K562 (cell line): ENCODE results near the gene CBLL2. TPM values are rescaled to one million over a fixed set of nuclear protein-coding genes. Genes with fewer than 3 reads are reported as not detected.

ENCODE experiments used
- ATAC-seq: fragments of 200-7000 bp; cut with Tn5 transposase; 3 replicates; pipeline ENCODE4 v1.9.1; 2020; ENCODE audit warnings: moderate library complexity
- BruUV-seq: library from RNA; stranded (reverse); fragments of 400-500 nt; replicated peaks from 2 replicates; lab custom pipeline; 2021; lab: Mats Ljungman, UMichigan
- CTCF ChIA-PET: fragments of 300-600 bp; formaldehyde crosslinking; extraction: SDS; loops from one replicate; lab custom pipeline; 2021; ENCODE audit warnings: low intra/inter-chr PET ratio; lab: Yijun Ruan, JAX
- POLR2A ChIA-PET: fragments of 300-600, 350-650 bp; sonication (Branson Sonifier 250); formaldehyde crosslinking; extraction: SDS; loops from one replicate; lab custom pipeline; 2021; ENCODE audit warnings: antibody characterized with exemption, inconsistent platforms; lab: Yijun Ruan, JAX
- DNase-seq, 4 experiments: peaks; one replicate each; pipeline versions ENCODE4 v3.0.0 to v3.0.0-alpha.2; 2011 to 2018; ENCODE audit warnings: low spot score in 3 of 4, mixed read lengths in 3 of 4; ENCODE audit errors: extremely low read depth in 1 of 4
- FAIRE-seq: peaks from 2 replicates; lab custom pipeline; 2011; peaks lifted over from hg19 to GRCh38; lab: Jason Lieb, UNC
- H2AFZ ChIP-seq: 2 replicates; pipeline ENCODE4 v1.6.0; 2011; ENCODE audit warnings: low read depth, low read length, control low read depth, inconsistent platforms
- H3K27ac ChIP-seq: fragments of 200-600 bp; 3 replicates; pipeline ENCODE4 v1.8.0; 2011; ENCODE audit warnings: low read depth, mild to moderate bottlenecking, control low read depth, inconsistent platforms, low read length, moderate library complexity, mixed read lengths; ENCODE audit errors: extremely low read depth
- H3K27me3 ChIP-seq, 2 experiments: fragments of 300-600 bp in 1 of 2; 2 replicates in 1 of 2; 3 replicates in 1 of 2; pipeline versions ENCODE4 v1.6.0 to v1.8.0; 2011; ENCODE audit warnings: inconsistent platforms in 2 of 2, low read length in 2 of 2, mild to moderate bottlenecking in 1 of 2, mixed read lengths in 1 of 2, moderate library complexity in 1 of 2; ENCODE audit not compliant: control insufficient read depth in 2 of 2, insufficient read depth in 2 of 2
- H3K36me3 ChIP-seq: fragments of 300-600 bp; 3 replicates; pipeline ENCODE4 v1.8.0; 2011; ENCODE audit warnings: mild to moderate bottlenecking, low read length, inconsistent platforms; ENCODE audit not compliant: control insufficient read depth, insufficient read depth
- H3K4me1 ChIP-seq, 2 experiments: fragments of 200-600 bp in 1 of 2; replicated peaks in 1 of 2; 2 replicates in 1 of 2; 3 replicates in 1 of 2; pipeline versions ENCODE4 v1.5.1 to v1.8.0; 2011; ENCODE audit warnings: inconsistent platforms in 2 of 2, low read length in 2 of 2, mild to moderate bottlenecking in 1 of 2, mixed read lengths in 1 of 2, moderate library complexity in 1 of 2; ENCODE audit not compliant: control insufficient read depth in 2 of 2, insufficient read depth in 2 of 2
- H3K4me2 ChIP-seq: 2 replicates; pipeline ENCODE4 v1.6.1; 2011; ENCODE audit warnings: low read length, control low read depth, inconsistent platforms, mixed read lengths; ENCODE audit not compliant: insufficient read depth
- H3K4me3 ChIP-seq: fragments of 200-600 bp; sonication (generic), shearing (Covaris generic); 2 replicates; pipeline ENCODE4 v1.5.1; 2016; ENCODE audit warnings: control low read depth, inconsistent platforms
- H3K79me2 ChIP-seq: fragments of 200-600 bp; 3 replicates; pipeline ENCODE4 v1.8.0; 2011; ENCODE audit warnings: low read length, inconsistent platforms; ENCODE audit not compliant: control insufficient read depth, insufficient read depth
- H3K9ac ChIP-seq, 2 experiments: 2 replicates each; pipeline versions ENCODE4 v1.6.0 to v1.6.1; 2011; ENCODE audit warnings: low read depth in 2 of 2, low read length in 2 of 2, control low read depth in 1 of 2, inconsistent platforms in 1 of 2, mild to moderate bottlenecking in 1 of 2, mixed read lengths in 1 of 2; ENCODE audit not compliant: insufficient read depth in 1 of 2
- H3K9me1 ChIP-seq: one replicate; pipeline ENCODE4 v1.6.0; 2011; ENCODE audit warnings: inconsistent platforms, mild to moderate bottlenecking, low read length, moderate library complexity; ENCODE audit not compliant: control insufficient read depth, insufficient read depth
- H3K9me3 ChIP-seq: replicated peaks from 2 replicates; pipeline ENCODE4 v1.5.1; 2011; ENCODE audit warnings: low read depth, low read length, inconsistent platforms; ENCODE audit not compliant: control insufficient read depth, insufficient read depth
- H4K20me1 ChIP-seq: replicated peaks from 2 replicates; pipeline ENCODE4 v1.6.1; 2011; ENCODE audit warnings: low read length, inconsistent platforms, mixed read lengths; ENCODE audit not compliant: control insufficient read depth, insufficient read depth
- DMBX1 ChIP-seq: fragments of 250-450 bp; sonication (Bioruptor Pico); IDR thresholded peaks from 2 replicates; pipeline ENCODE4 v1.8.0; 2022; ENCODE audit warnings: inconsistent platforms, mild to moderate bottlenecking, moderate library complexity, borderline replicate concordance
- NR3C1 ChIP-seq: sonication (generic); formaldehyde crosslinking; IDR thresholded peaks from 2 replicates; pipeline ENCODE4 v1.8.1; 2022; ENCODE audit warnings: missing genetic modification reagents
- WGBS: fragments of 100-300 bp; shearing (Covaris generic); methylation state at CpG from one replicate; pipeline ENCODE4 v1.1.6; 2016; ENCODE audit warnings: low coverage, mixed read lengths; ENCODE audit not compliant: insufficient coverage; ENCODE audit errors: missing lambda C conversion rate; 5-methylcytosine and 5-hydroxymethylcytosine counted together
- in situ Hi-C: fragments of 300-500 bp; cut with MboI; formaldehyde crosslinking; loops from 4 replicates; pipeline ENCODE4 v1.15.0; 2018; ENCODE audit warnings: inconsistent platforms, mixed read lengths
- intact Hi-C: fragments of 100-400 bp; cut with micrococcal nuclease; formaldehyde crosslinking; loops from 2 replicates; pipeline ENCODE4 v1.14.2; 2022
- polyA plus RNA-seq, 8 experiments: library from polyadenylated mRNA; depleted of rRNA in 4 of 8; stranded (reverse) in 5 of 8; unstranded in 3 of 8; fragments of >200 nt; fragmentation: Nextera tagmentation in 2 of 8; fragmentation: Illumina TruSeq in 1 of 8; extraction: Ambion mirVana in 2 of 8; extraction: Trizol in 1 of 8; gene quantifications; 2 replicates each; pipeline versions ENCODE4 v1.2.1 to v1.2.3, GENCODE V29; 2011 to 2014; ENCODE audit warnings: inconsistent platforms in 1 of 8, missing spikeins in 1 of 8
- total RNA-seq, 7 experiments: library from RNA; depleted of rRNA in 6 of 7; stranded (reverse); fragments of >200 nt in 6 of 7; fragmentation: Illumina TruSeq in 2 of 7; extraction: Trizol in 2 of 7; gene quantifications; 2 replicates each; pipeline versions ENCODE4 v1.2.1 to v1.2.3, GENCODE V29; 2011 to 2021; ENCODE audit warnings: low replicate concordance in 1 of 7
- TF ChIP-seq, protein P1 (sequence below), 2 experiments: fragments of 250-450 bp in 1 of 2; fragments of 450-650 bp in 1 of 2; sonication (Bioruptor Pico) in 1 of 2; IDR thresholded peaks; 2 replicates each; pipeline versions ENCODE4 v1.6.1 to v1.8.0; 2016 to 2021; ENCODE audit warnings: mild to moderate bottlenecking in 2 of 2, moderate library complexity in 2 of 2, missing compliant biosample characterization in 1 of 2, missing genetic modification characterization in 1 of 2

Gene CBLL2
- total and polyA plus RNA-seq, 9 of the 15 experiments (the other 6 are each of a cell fraction or from before 2014, with no cell fraction given) = not detected

DNA sequence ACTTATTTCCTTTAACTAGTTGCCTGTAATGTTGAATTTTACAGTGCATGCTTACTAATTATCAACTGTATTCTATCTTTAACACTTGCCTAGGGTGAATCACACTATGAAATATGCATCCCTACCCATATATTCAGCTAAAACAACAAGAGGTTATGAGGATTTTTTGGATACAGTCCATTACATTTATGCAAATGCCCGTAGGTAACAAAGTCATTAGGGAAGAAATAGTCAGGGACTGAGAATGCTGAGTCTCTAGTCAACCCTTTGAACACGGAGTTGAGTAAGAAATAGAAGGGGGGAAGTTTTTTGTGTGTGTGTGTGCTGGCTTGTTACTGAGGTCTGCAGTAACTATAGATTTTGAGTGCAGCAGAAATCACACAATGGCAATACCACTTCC, 26.1 kb upstream of the CBLL2 start:
- no peaks in the 10 kb centered on the region for H3K4me1 ChIP-seq
- ATAC-seq (no peak), DNase-seq (no peak), FAIRE-seq (no peak)
- no peak overlapping the region for H3K4me2 ChIP-seq
- no peaks in the 10 kb centered on the region for H3K79me2 ChIP-seq
- ChIA-PET CTCF (no interaction called here), POLR2A (no interaction called here)
- no peaks in the 10 kb centered on the region for H4K20me1 ChIP-seq
- no peak overlapping the region for H3K27ac ChIP-seq
- no peaks in the 10 kb centered on the region for H3K36me3 ChIP-seq
- no peak overlapping the region for H3K4me3 ChIP-seq
- in situ Hi-C loops = no loop called here
- 0% methylated on average over 2 of the region's 2 CpGs for WGBS
- no peak for TF ChIP-seq DMBX1 (CRISPR knock-in tag)
- no peak for TF ChIP-seq NR3C1 (CRISPR knock-in tag)
- intact Hi-C loops = no loop called here
- H3K9me3 ChIP-seq = no peaks in the 10 kb centered on the region
- no TSS peak for BruUV-seq
- no peaks in the 10 kb centered on the region for H3K9me1 ChIP-seq
- no peaks in the 10 kb centered on the region for H3K27me3 ChIP-seq
- H2AFZ ChIP-seq = no peak overlapping the region
- no peak overlapping the region for H3K9ac ChIP-seq

DNA sequence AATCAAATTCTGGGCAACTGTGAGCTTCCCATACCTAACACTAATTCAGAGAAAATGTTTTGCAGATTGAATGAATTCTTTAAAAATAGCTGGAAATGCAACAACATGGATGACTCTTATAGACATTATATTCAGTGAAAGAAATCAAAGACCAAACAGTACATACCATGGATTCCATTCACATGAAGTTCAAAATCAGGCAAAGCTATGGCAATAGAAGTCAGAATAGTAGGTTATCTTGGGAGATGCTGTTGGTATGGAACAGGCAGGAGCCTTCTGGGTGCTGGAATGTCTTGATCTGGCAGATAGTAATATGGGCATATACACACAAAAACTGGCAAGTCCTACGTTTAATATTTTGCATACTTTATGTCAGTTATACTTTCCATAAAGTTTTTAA, 25.5 kb upstream of the CBLL2 start:
- WGBS = 0% methylated on average over 1 of the region's 1 CpG
- Histone ChIP-seq H3K79me2 (no peaks in the 10 kb centered on the region), H3K4me3 (no peak overlapping the region), H3K9me3 (no peaks in the 10 kb centered on the region), H3K9me1 (no peaks in the 10 kb centered on the region), H3K4me2 (no peak overlapping the region), H4K20me1 (no peaks in the 10 kb centered on the region), H2AFZ (no peak overlapping the region), H3K36me3 (no peaks in the 10 kb centered on the region), H3K9ac (no peak overlapping the region), H3K27me3 (no peaks in the 10 kb centered on the region), H3K4me1 (no peaks in the 10 kb centered on the region), H3K27ac (no peak overlapping the region)
- no peak for FAIRE-seq
- ChIA-PET CTCF (no interaction called here), POLR2A (no interaction called here)
- no TSS peak for BruUV-seq
- TF ChIP-seq, protein P1, sequence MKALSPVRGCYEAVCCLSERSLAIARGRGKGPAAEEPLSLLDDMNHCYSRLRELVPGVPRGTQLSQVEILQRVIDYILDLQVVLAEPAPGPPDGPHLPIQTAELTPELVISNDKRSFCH (CRISPR knock-in tag; IDR thresholded peaks at IDR 0.05) = no peak
- TF ChIP-seq, protein P1 (tag; IDR thresholded peaks at IDR 0.05) = no peak
- intact Hi-C loops (no loop called here), in situ Hi-C loops (no loop called here)
- ATAC-seq = no peak
- DNase-seq = no peak
